ENCODE results near the gene TRIM71. TPM values are rescaled to one million over a fixed set of nuclear protein-coding genes. Genes with fewer than 3 reads are reported as not detected.

TRIM71 gene
- total and polyA plus RNA-seq, 2 experiments from 2014 or later: under 0.01 to 0.03 TPM

DNA sequence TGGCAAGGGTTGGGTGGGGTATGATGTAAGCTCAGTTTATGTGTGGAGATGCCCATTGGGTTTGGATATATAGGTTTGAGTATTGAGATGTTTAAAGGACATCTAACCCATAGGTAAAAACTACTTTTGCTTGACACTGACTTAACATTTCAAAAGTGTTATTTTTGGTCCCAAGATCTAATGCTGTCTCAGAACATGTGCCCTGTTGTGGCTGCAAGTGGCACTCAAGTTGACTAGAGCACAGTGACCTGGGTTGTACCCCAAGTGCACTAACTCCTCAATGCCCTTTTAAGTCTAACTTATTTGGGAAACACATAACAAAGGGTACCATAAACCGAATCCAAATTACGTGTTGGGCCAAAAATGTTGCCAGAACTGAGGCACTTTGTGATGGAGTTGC is 77.2 kb downstream of the TRIM71 start:
- in situ Hi-C loops (cut with MboI): no loop called here
- Histone ChIP-seq H3K27me3 (replicated peaks; ENCODE audit: insufficient read depth) (peaks cover 71% of the 10 kb centered on the region), H3F3A (ENCODE audit: insufficient read depth) (no peaks in the 10 kb centered on the region), H3K79me2 (ENCODE audit: insufficient read depth) (no peaks in the 10 kb centered on the region), H3K9me3 (ENCODE audit: low read depth) (no peaks in the 10 kb centered on the region), H3K9me2 (ENCODE audit: insufficient read depth) (no peaks in the 10 kb centered on the region), H3K4me1 (ENCODE audit: insufficient read depth) (no peaks in the 10 kb centered on the region), H3K4me2 (ENCODE audit: unreplicated experiment) (no peak overlapping the region), H3K27ac (no peak overlapping the region), H2AFZ (no peak overlapping the region), H4K20me1 (ENCODE audit: insufficient read depth) (no peaks in the 10 kb centered on the region), H3K9ac (no peak overlapping the region), H3K4me3 (no peak overlapping the region), H3K36me3 (ENCODE audit: low read depth) (no peaks in the 10 kb centered on the region)
- TF ChIP-seq EZH2 (IDR thresholded peaks at IDR 0.05; ENCODE audit: insufficient read depth, poor library complexity, severe bottlenecking) (no peak), EZH2phosphoT487 (IDR thresholded peaks at IDR 0.05; ENCODE audit: insufficient read depth, low read depth) (no peak)
- no peak for DNase-seq
- 42 to 63% methylated on average over 2 of the region's 2 CpGs for WGBS, 2 experiments (ENCODE audit: low coverage in 1 of 2, low lambda C conversion rate in 2 of 2, missing lambda C conversion rate in 2 of 2)

DNA sequence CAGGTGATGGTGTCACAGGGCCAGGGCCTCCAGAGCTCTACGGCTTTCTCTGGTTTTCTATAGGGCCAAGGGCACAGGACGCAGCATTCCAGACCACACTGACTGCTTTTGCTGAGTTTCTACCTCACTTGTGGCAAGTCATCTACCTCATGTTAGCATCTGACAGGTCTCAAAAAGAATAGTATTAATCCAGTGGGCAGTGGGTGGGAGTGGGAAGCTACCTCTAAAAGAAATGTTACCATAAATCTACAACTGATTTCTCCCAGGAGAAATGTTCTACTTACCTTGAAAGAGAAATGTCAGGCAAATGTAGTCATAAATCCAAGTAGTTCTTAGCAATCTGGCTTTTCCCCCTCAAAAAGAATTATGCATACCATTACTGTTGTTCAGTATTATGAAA is 77.9 kb downstream of the TRIM71 start:
- Histone ChIP-seq H3F3A (ENCODE audit: insufficient read depth) (no peaks in the 10 kb centered on the region), H2AFZ (no peak overlapping the region), H3K4me2 (ENCODE audit: unreplicated experiment) (no peak overlapping the region), H3K4me1 (ENCODE audit: insufficient read depth) (no peaks in the 10 kb centered on the region), H3K9ac (no peak overlapping the region), H3K27me3 (replicated peaks; ENCODE audit: insufficient read depth) (peaks cover 76% of the 10 kb centered on the region), H3K9me3 (ENCODE audit: low read depth) (no peaks in the 10 kb centered on the region), H3K36me3 (ENCODE audit: low read depth) (no peaks in the 10 kb centered on the region), H3K79me2 (ENCODE audit: insufficient read depth) (no peaks in the 10 kb centered on the region), H3K4me3 (no peak overlapping the region), H3K27ac (no peak overlapping the region), H3K9me2 (ENCODE audit: insufficient read depth) (no peaks in the 10 kb centered on the region), H4K20me1 (ENCODE audit: insufficient read depth) (no peaks in the 10 kb centered on the region)
- in situ Hi-C loops (cut with MboI): no loop called here
- DNase-seq: no peak
- TF ChIP-seq EZH2 (IDR thresholded peaks at IDR 0.05; ENCODE audit: insufficient read depth, poor library complexity, severe bottlenecking) (no peak), EZH2phosphoT487 (IDR thresholded peaks at IDR 0.05; ENCODE audit: insufficient read depth, low read depth) (no peak)
- WGBS, 2 experiments (ENCODE audit: low coverage in 1 of 2, low lambda C conversion rate in 2 of 2, missing lambda C conversion rate in 2 of 2): 45 to 50% methylated on average over 2 of the region's 2 CpGs

DNA sequence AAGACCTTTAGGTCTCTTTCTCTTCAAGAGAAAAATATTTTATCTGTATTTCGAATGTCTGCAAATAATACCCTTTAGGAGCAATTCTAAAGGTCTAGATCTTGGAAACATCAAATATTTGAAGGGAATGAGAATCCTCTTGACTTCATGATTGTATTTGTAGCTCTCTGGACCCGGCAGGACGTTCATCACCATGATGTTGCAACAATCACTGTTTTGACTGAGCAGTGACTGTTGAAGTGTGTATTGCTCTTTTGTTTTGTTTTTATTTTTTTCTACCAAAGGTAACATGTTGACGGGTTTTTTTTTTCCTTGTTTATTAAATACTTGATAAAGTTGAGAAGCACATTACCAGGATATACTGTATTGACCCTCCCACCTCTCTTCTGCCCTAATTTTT is 78.3 kb downstream of the TRIM71 start:
- Histone ChIP-seq H3K9me2 (ENCODE audit: insufficient read depth) (no peaks in the 10 kb centered on the region), H3K9ac (no peak overlapping the region), H3K9me3 (ENCODE audit: low read depth) (no peaks in the 10 kb centered on the region), H4K20me1 (ENCODE audit: insufficient read depth) (no peaks in the 10 kb centered on the region), H3K4me3 (no peak overlapping the region), H2AFZ (no peak overlapping the region), H3K27me3 (replicated peaks; ENCODE audit: insufficient read depth) (peaks cover 79% of the 10 kb centered on the region), H3K4me1 (ENCODE audit: insufficient read depth) (no peaks in the 10 kb centered on the region), H3K36me3 (ENCODE audit: low read depth) (no peaks in the 10 kb centered on the region), H3K27ac (no peak overlapping the region), H3K79me2 (ENCODE audit: insufficient read depth) (no peaks in the 10 kb centered on the region), H3K4me2 (ENCODE audit: unreplicated experiment) (no peak overlapping the region), H3F3A (ENCODE audit: insufficient read depth) (no peaks in the 10 kb centered on the region)
- WGBS, 2 experiments (ENCODE audit: low coverage in 1 of 2, low lambda C conversion rate in 2 of 2, missing lambda C conversion rate in 2 of 2): 62 to 74% methylated on average over 4 of the region's 4 CpGs
- no peak for DNase-seq
- in situ Hi-C loops (cut with MboI): no loop called here
- TF ChIP-seq EZH2 (IDR thresholded peaks at IDR 0.05; ENCODE audit: insufficient read depth, poor library complexity, severe bottlenecking) (no peak), EZH2phosphoT487 (IDR thresholded peaks at IDR 0.05; ENCODE audit: insufficient read depth, low read depth) (no peak)

DNA sequence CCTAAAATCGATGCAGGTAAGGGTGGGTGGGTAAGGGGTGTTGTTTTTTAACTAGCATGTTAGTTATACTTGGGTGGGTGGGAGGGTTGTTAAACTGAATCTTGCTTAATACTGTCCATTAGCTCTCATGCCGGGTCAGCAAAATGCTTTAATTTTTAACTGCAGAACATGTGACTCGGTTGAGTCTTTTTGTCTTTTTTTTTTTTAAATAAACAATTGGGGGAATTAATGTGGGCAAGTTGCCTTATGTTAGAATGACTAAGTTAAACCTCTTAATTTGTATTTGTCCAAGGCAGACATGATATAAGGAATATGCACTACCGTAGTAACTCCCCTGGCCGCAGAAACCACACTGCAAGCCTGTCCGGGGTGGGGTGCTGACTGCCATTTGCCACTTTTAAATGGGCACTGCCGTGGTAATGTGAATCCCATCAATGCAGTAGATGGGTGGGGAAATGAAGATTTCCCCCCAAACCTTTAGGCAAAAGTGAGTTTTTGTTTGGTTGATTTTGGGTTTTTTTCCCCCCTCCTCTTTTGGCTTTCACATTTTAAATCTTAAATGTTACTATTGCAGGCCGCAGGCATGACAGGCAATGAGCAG is 79.3 kb downstream of the TRIM71 start:
- H3K27ac ChIP-seq: no peak overlapping the region
- no peaks in the 10 kb centered on the region for H3K79me2 ChIP-seq (ENCODE audit: insufficient read depth)
- H3K9me2 ChIP-seq (ENCODE audit: insufficient read depth): no peaks in the 10 kb centered on the region
- in situ Hi-C loops (cut with MboI): no loop called here
- H3K4me1 ChIP-seq (ENCODE audit: insufficient read depth): no peaks in the 10 kb centered on the region
- no peak overlapping the region for H3K4me2 ChIP-seq (ENCODE audit: unreplicated experiment)
- H3K4me3 ChIP-seq: no peak overlapping the region
- H3K9me3 ChIP-seq (ENCODE audit: low read depth): no peaks in the 10 kb centered on the region
- no peaks in the 10 kb centered on the region for H3K36me3 ChIP-seq (ENCODE audit: low read depth)
- H2AFZ ChIP-seq: no peak overlapping the region
- DNase-seq: no peak
- H4K20me1 ChIP-seq (ENCODE audit: insufficient read depth): no peaks in the 10 kb centered on the region
- H3K27me3 ChIP-seq (replicated peaks; ENCODE audit: insufficient read depth): peaks cover 71% of the 10 kb centered on the region
- TF ChIP-seq EZH2 (IDR thresholded peaks at IDR 0.05; ENCODE audit: insufficient read depth, poor library complexity, severe bottlenecking) (no peak), EZH2phosphoT487 (IDR thresholded peaks at IDR 0.05; ENCODE audit: insufficient read depth, low read depth) (no peak)
- WGBS, 2 experiments (ENCODE audit: low coverage in 1 of 2, low lambda C conversion rate in 2 of 2, missing lambda C conversion rate in 2 of 2): 75% methylated on average over 8 of the region's 8 CpGs
- no peak overlapping the region for H3K9ac ChIP-seq
- no peaks in the 10 kb centered on the region for H3F3A ChIP-seq (ENCODE audit: insufficient read depth)

Data from GM23248 (cell line).